SH-SY5Y (cell line): ENCODE data around the gene LRRC8B.

Source experiments
- GATA2 ChIP-seq: IDR thresholded peaks from 2 replicates; pipeline ENCODE4 v1.6.1; 2011; ENCODE audit warnings: mild to moderate bottlenecking, low read depth, low read length
- GATA3 ChIP-seq: IDR thresholded peaks from 2 replicates; pipeline ENCODE4 v1.6.1; 2011; ENCODE audit warnings: low read depth, mild to moderate bottlenecking, low read length, moderate library complexity

- TF ChIP-seq GATA2 (no peak), GATA3 (no peak)
These were observed 36.7 kb upstream of the LRRC8B start for GRCh38 chr1:89487972-89488371.
